Measurements from ENCODE around the gene SNRPD1. TPM values are rescaled to one million over a fixed set of nuclear protein-coding genes. Genes with fewer than 3 reads are reported as not detected.

The SNRPD1 gene
- total and polyA plus RNA-seq, 2 experiments from 2014 or later = 35.7 to 700 TPM

DNA sequence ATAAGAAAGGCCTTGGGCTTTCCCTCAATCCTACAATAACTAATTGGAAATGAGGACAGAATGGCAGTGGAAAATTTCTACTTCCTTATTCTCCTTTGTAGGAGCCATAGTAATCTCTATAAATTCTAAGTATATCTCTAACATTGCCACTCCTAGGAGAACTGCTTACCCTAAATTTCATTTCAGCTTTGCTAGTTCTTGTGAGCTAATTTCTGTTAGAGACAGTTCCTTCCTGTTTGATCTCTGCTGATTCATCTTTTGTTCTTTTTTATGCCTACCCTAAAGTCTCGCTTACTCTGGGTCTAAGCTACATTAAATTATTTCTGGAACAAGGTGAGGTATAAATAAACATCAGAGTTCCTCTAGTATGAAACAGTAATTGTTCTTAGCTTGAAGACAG is 66.7 kb downstream of the SNRPD1 start (continued):
- TF ChIP-seq ZNF462 (CRISPR knock-in tag; IDR thresholded peaks at IDR 0.05) (no peak), EZH2 (IDR thresholded peaks at IDR 0.05; ENCODE audit: low read depth, unreplicated experiment) (no peak)

DNA sequence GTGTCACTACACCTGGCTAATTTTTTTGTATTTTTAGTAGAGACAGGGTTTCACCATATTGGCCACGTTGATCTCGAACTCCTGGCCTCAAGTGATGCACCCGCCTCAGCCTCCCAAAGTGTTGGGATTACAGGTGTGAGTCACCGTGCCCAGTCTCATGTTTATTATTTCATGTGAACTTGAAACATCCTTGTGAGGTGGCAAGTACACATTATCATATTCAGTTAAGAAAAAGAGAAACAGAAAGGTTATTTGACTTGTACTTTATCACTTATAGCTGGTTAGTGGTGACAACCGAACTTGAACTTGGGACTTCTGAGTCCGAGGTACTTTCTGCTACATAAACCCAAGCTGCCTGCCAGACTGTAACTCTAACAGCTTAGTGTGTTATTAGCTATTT is 68.0 kb downstream of the SNRPD1 start:
- ATAC-seq = no peak
- H3K4me1 Mint-ChIP-seq = peaks cover 5% of the 10 kb centered on the region; the same call in 2 of the 3 replicates
- no peaks in the 10 kb centered on the region for H4K20me1 ChIP-seq (replicated peaks; ENCODE audit: insufficient read depth)
- no peaks in the 10 kb centered on the region for H3K9me3 Mint-ChIP-seq
- H3K36me3 Mint-ChIP-seq (ENCODE audit: low read depth) = no peaks in the 10 kb centered on the region
- H3K27ac Mint-ChIP-seq = no peak overlapping the region
- H3K4me2 ChIP-seq = no peak overlapping the region
- no peak overlapping the region for H3K27ac ChIP-seq (ENCODE audit: low read depth)
- no peak overlapping the region for H3K4me3 Mint-ChIP-seq
- no peaks in the 10 kb centered on the region for H3K9me2 ChIP-seq (ENCODE audit: insufficient read depth)
- no peaks in the 10 kb centered on the region for H3K36me3 ChIP-seq (ENCODE audit: insufficient read depth)
- H3K27me3 ChIP-seq (ENCODE audit: insufficient read depth) = no peaks in the 10 kb centered on the region
- peaks cover 10% of the 10 kb centered on the region for H3K4me1 ChIP-seq (ENCODE audit: insufficient read depth)
- no peaks in the 10 kb centered on the region for H3F3A ChIP-seq (replicated peaks; ENCODE audit: low read depth)
- no peak overlapping the region for H2AFZ ChIP-seq
- no peaks in the 10 kb centered on the region for H3K79me2 ChIP-seq (replicated peaks; ENCODE audit: insufficient read depth)
- H3K4me3 ChIP-seq = no peak overlapping the region
- H3K27me3 Mint-ChIP-seq (ENCODE audit: insufficient read depth, low read depth, poor library complexity) = no peaks in the 10 kb centered on the region
- no peak for DNase-seq (ENCODE audit: low spot score)
- no peak for TF ChIP-seq NANOG (IDR thresholded peaks at IDR 0.05; ENCODE audit: borderline replicate concordance)
- TF ChIP-seq ETS1 (IDR thresholded peaks at IDR 0.05) = no peak
- no peak for TF ChIP-seq JUNB (IDR thresholded peaks at IDR 0.05; ENCODE audit: unreplicated experiment)
- no peak for TF ChIP-seq ZNF462 (CRISPR knock-in tag; IDR thresholded peaks at IDR 0.05)
- TF ChIP-seq CTCF (conservative IDR thresholded peaks at IDR 0.05; ENCODE audit: low read depth in 2 of 2) = no peak
- no peak for TF ChIP-seq EZH2phosphoT487 (IDR thresholded peaks at IDR 0.05; ENCODE audit: unreplicated experiment)

Measured in GM23338 (cell line).